Endothelial cell of umbilical vein (primary cell): ENCODE results near the gene GCLC.

Experiments used
- CTCF ChIP-seq, 2 donors: IDR thresholded peaks; 1 replicate in 1 of 2; 2 replicates in 1 of 2; pipeline ENCODE4 v1.5.1; 2011; ENCODE audit warnings: low read length in 2 of 2, mild to moderate bottlenecking in 2 of 2, moderate library complexity in 2 of 2, control low read depth in 1 of 2, inconsistent platforms in 1 of 2, low read depth in 1 of 2; ENCODE audit not compliant: insufficient read depth in 1 of 2; ENCODE audit errors: extremely low read depth in 1 of 2
- MAX ChIP-seq: IDR thresholded peaks from 2 replicates; pipeline ENCODE4 v1.6.1; 2011; ENCODE audit not compliant: insufficient read depth, insufficient read length
- POLR2A ChIP-seq: IDR thresholded peaks from 2 replicates; pipeline ENCODE4 v1.6.1; 2012; ENCODE audit warnings: low read depth, mild to moderate bottlenecking, control low read depth, low read length

- TF ChIP-seq MAX (no peak), CTCF (IDR thresholded peaks at IDR 0.05; ENCODE audit: extremely low read depth in 1 of 2, insufficient read depth in 1 of 2, low read depth in 1 of 2, low read length in 2 of 2) (no peak), POLR2A (no peak)
These were observed 26.0 kb downstream of the GCLC start for GRCh38 chr6:53518862-53519261.
